Activated CD8-positive, alpha-beta T cell treated with anti-CD3 and anti-CD28 coated beads for 36 hours (primary cell): ENCODE measurements around the gene MTRFR. TPM values are rescaled to one million over a fixed set of nuclear protein-coding genes. Genes with fewer than 3 reads are reported as not detected.
"Not testable (repeated sequence)": the region's sequence is repeated elsewhere in the genome, so short reads cannot be mapped to it uniquely, and the experiment has no call there.

Experiments
- ATAC-seq: fragments of 200-7000 bp; cut with Tn5 transposase; one replicate; pipeline ENCODE4 v1.10.0; 2021; ENCODE audit warnings: mild to moderate bottlenecking, moderate library complexity
- CTCF ChIA-PET: fragments of 350-600 bp; sonication (Branson Sonifier 250); formaldehyde crosslinking; loops from one replicate; lab custom pipeline; 2021; ENCODE audit warnings: antibody characterized with exemption; lab: Charles Lee
- POLR2A ChIA-PET: fragments of 350-600 bp; sonication (Branson Sonifier 250); formaldehyde crosslinking; loops from one replicate; lab custom pipeline; 2021; ENCODE audit warnings: antibody characterized with exemption; lab: Charles Lee
- DNase-seq: peaks from one replicate; pipeline ENCODE4 v3.0.0-alpha.2; 2020
- H3K27ac Mint-ChIP-seq: one replicate; pipeline ENCODE4 v1.8.0; 2021; ENCODE audit warnings: mild to moderate bottlenecking, mixed read lengths
- H3K27me3 Mint-ChIP-seq: one replicate; pipeline ENCODE4 v1.8.0; 2021; ENCODE audit warnings: mixed read lengths
- H3K36me3 Mint-ChIP-seq: one replicate; pipeline ENCODE4 v1.8.0; 2021; ENCODE audit warnings: low read depth, mixed read lengths
- H3K4me1 Mint-ChIP-seq: one replicate; pipeline ENCODE4 v1.8.0; 2021; ENCODE audit warnings: low read depth, mixed read lengths
- H3K4me3 Mint-ChIP-seq: one replicate; pipeline ENCODE4 v1.8.0; 2021; ENCODE audit warnings: mild to moderate bottlenecking, moderate library complexity, mixed read lengths
- H3K9me3 Mint-ChIP-seq: one replicate; pipeline ENCODE4 v1.8.0; 2021; ENCODE audit warnings: mixed read lengths
- CTCF ChIP-seq: fragments of 200-600 bp; IDR thresholded peaks from one replicate; pipeline ENCODE4 v1.8.0; 2022; ENCODE audit warnings: antibody characterized with exemption, mild to moderate bottlenecking
- intact Hi-C: fragments of 100-400 bp; cut with micrococcal nuclease; formaldehyde crosslinking; loops from one replicate; pipeline ENCODE4 v1.10.0; 2022
- total RNA-seq, 2 experiments: library from RNA; stranded (reverse); gene quantifications; one replicate each; pipeline ENCODE4 v1.2.3, GENCODE V29; 2021

The MTRFR gene
- total RNA-seq, result 10 to 100 TPM; 28.1 to 31.0 TPM

- H3K27ac Mint-ChIP-seq, result peak within 1 kb of the TSS; percentile 99
- peak; percentile 93 for ATAC-seq
- no peaks in the 10 kb centered on the region for H3K27me3 Mint-ChIP-seq
- H3K4me1 Mint-ChIP-seq, result peaks cover 48% of the 10 kb centered on the region
- no peak for TF ChIP-seq CTCF
- H3K4me3 Mint-ChIP-seq, result peak within 1 kb of the TSS; percentile 96
- peaks cover 43% of the 10 kb centered on the region for H3K36me3 Mint-ChIP-seq
- ChIA-PET CTCF (interaction anchor here (1.0 to 3.0 kb wide), 9 partner anchors 9 to 349 kb away, joined by 3 to 18 read pairs (median 8); no protein-coding TSS in a partner anchor), POLR2A (interaction anchor here (0.7 to 3.8 kb wide), 30 partner anchors 9 to 733 kb away, joined by 3 to 61 read pairs (median 4); partner anchors contain the start of genes ABCB9, ATP6V0A2 and OGFOD2)
- DNase-seq, result peak; percentile 99
- H3K9me3 Mint-ChIP-seq, result no peaks in the 10 kb centered on the region
- intact Hi-C loops, result loop anchor here (10.0 kb wide), 3 partner anchors 158 to 258 kb away; partner anchors contain the start of gene OGFOD2
These were observed at the start of gene MTRFR, which contains the start of gene MPHOSPH9 for GRCh38 chr12:123232807-123233504. Gene MTRFR (plus strand): TSS chr12:123233436. CDS start chr12:123253675, 20,239 bp downstream. Gene MPHOSPH9 (minus strand): TSS chr12:123233141. CDS start chr12:123230364, 2,777 bp downstream.

- Mint-ChIP-seq H3K27ac (no peak overlapping the region), H3K4me1 (no peaks in the 10 kb centered on the region), H3K36me3 (peaks cover 31% of the 10 kb centered on the region), H3K4me3 (no peak overlapping the region), H3K9me3 (no peaks in the 10 kb centered on the region), H3K27me3 (no peaks in the 10 kb centered on the region)
- ATAC-seq, result no peak
- ChIA-PET CTCF (interaction anchor here (1.7 kb wide), 1 partner anchor 52 kb away, joined by 3 read pairs; no protein-coding TSS in a partner anchor), POLR2A (no interaction called here)
- TF ChIP-seq CTCF, result no peak
- DNase-seq, result no peak
- intact Hi-C loops, result no loop called here
These were observed 45.6 kb upstream of the MTRFR start for GRCh38 chr12:123187637-123188036.

GRCh38 chr12:123199936-123200335 lies 33.3 kb upstream of the MTRFR start:
- H3K36me3 Mint-ChIP-seq, result peaks cover 51% of the 10 kb centered on the region
- no peaks in the 10 kb centered on the region for H3K27me3 Mint-ChIP-seq
- ChIA-PET POLR2A (interaction anchor here (0.8 to 1.4 kb wide), 3 partner anchors 9 to 24 kb away, joined by 3 to 4 read pairs (median 3); no protein-coding TSS in a partner anchor), CTCF (no interaction called here)
- ATAC-seq, result no peak
- DNase-seq, result no peak
- no peak overlapping the region for H3K4me3 Mint-ChIP-seq
- TF ChIP-seq CTCF, result no peak
- intact Hi-C loops, result no loop called here
- peaks cover 3% of the 10 kb centered on the region for H3K9me3 Mint-ChIP-seq
- H3K27ac Mint-ChIP-seq, result peak overlapping the region; percentile 83
- H3K4me1 Mint-ChIP-seq, result peaks cover 19% of the 10 kb centered on the region

GRCh38 chr12:123200414-123200813 lies 32.8 kb upstream of the MTRFR start:
- ATAC-seq (peak; percentile 75), DNase-seq (peak; percentile 11)
- Mint-ChIP-seq H3K9me3 (peaks cover 3% of the 10 kb centered on the region), H3K4me1 (peaks cover 19% of the 10 kb centered on the region), H3K27ac (peak overlapping the region; percentile 83), H3K4me3 (no peak overlapping the region), H3K27me3 (no peaks in the 10 kb centered on the region), H3K36me3 (peaks cover 51% of the 10 kb centered on the region)
- intact Hi-C loops, result no loop called here
- TF ChIP-seq CTCF, result no peak
- POLR2A ChIA-PET, result interaction anchor here (0.5 to 1.8 kb wide), 4 partner anchors 9 to 537 kb away, joined by 3 to 8 read pairs (median 4); partner anchors contain the start of genes MPHOSPH9 and MTRFR
- CTCF ChIA-PET, result no interaction called here

DNA sequence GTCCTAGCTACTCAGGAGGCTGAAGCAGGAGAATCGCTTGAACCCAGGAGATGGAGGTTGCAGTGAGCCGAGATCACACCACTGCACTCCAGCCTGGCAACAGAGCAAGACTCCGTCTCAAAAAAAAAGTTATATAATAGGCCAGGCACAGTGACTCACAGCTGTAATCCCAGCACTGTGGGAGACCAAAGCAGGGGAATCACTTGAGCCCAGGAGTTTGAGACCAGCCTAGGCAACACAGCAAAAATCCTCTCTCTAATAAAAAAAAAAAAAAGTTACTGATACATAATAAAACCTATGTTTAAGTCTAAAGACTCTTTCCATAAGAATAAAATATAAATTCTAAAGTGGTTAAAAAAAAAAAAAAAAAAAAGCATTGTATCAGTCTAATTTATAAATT lies 26.4 kb upstream of the MTRFR start:
- ATAC-seq, H3K9me3 Mint-ChIP-seq, H3K4me1 Mint-ChIP-seq, H3K27me3 Mint-ChIP-seq, H3K27ac Mint-ChIP-seq, DNase-seq, H3K4me3 Mint-ChIP-seq, intact Hi-C loops: not testable (repeated sequence)
- ChIA-PET POLR2A (interaction anchor here (0.6 kb wide), 1 partner anchor 12 kb away, joined by 3 read pairs; no protein-coding TSS in a partner anchor), CTCF (interaction anchor here (1.0 to 2.5 kb wide), 2 partner anchors 7 to 31 kb away, joined by 3 to 7 read pairs; no protein-coding TSS in a partner anchor)
- H3K36me3 Mint-ChIP-seq, result peaks cover 51% of the 10 kb centered on the region

- ATAC-seq, DNase-seq, H3K27ac Mint-ChIP-seq, H3K4me3 Mint-ChIP-seq, H3K4me1 Mint-ChIP-seq, POLR2A ChIA-PET, H3K27me3 Mint-ChIP-seq, H3K9me3 Mint-ChIP-seq, CTCF ChIA-PET, intact Hi-C loops: not testable (repeated sequence)
- peaks cover 48% of the 10 kb centered on the region for H3K36me3 Mint-ChIP-seq
These were observed 25.4 kb upstream of the MTRFR start for GRCh38 chr12:123207815-123208214.
